OCI-LY1 (cell line): ENCODE results near the gene TCERG1L.

Experiments used
- H2AFZ ChIP-seq: fragments of 200-600 bp; sonication (generic), shearing (Covaris generic); 2 replicates; pipeline ENCODE4 v1.6.0; 2014; ENCODE audit warnings: antibody characterized with exemption, mild to moderate bottlenecking, low read length
- H3F3A ChIP-seq: fragments of 200-600 bp; sonication (generic), shearing (Covaris generic); 2 replicates; pipeline ENCODE4 v1.6.0; 2014; ENCODE audit warnings: mild to moderate bottlenecking, antibody characterized with exemption, low read length, moderate library complexity; ENCODE audit not compliant: insufficient read depth
- H3K27ac ChIP-seq: fragments of 200-600 bp; sonication (generic); 2 replicates; pipeline ENCODE4 v1.5.1; 2014; ENCODE audit warnings: low read length, mixed run types, mild to moderate bottlenecking, low read depth; ENCODE audit not compliant: poor library complexity, severe bottlenecking
- H3K27me3 ChIP-seq: fragments of 200-600 bp; sonication (generic); 2 replicates; pipeline ENCODE4 v1.6.0; 2014; ENCODE audit warnings: antibody characterized with exemption, mild to moderate bottlenecking, low read length, moderate library complexity; ENCODE audit not compliant: insufficient read depth
- H3K36me3 ChIP-seq: fragments of 200-600 bp; sonication (generic); 2 replicates; pipeline ENCODE4 v1.6.1; 2014; ENCODE audit warnings: mild to moderate bottlenecking, antibody characterized with exemption, low read length, moderate library complexity, mixed read lengths; ENCODE audit not compliant: insufficient read depth
- H3K4me1 ChIP-seq: fragments of 200-600 bp; sonication (generic); 2 replicates; pipeline ENCODE4 v1.5.1; 2014; ENCODE audit warnings: mild to moderate bottlenecking, low read length, moderate library complexity; ENCODE audit not compliant: insufficient read depth, severe bottlenecking
- H3K4me2 ChIP-seq: fragments of 200-600 bp; sonication (generic), shearing (Covaris generic); 2 replicates; pipeline ENCODE4 v1.6.1; 2014; ENCODE audit warnings: low read length
- H3K4me3 ChIP-seq: fragments of 200-600 bp; sonication (generic); 2 replicates; pipeline ENCODE4 v1.5.1; 2014; ENCODE audit warnings: low read length, low read depth, mild to moderate bottlenecking, mixed read lengths; ENCODE audit not compliant: poor library complexity, severe bottlenecking
- H3K79me2 ChIP-seq: fragments of 200-600 bp; shearing (Covaris generic); 2 replicates; pipeline ENCODE4 v1.6.1; 2016; ENCODE audit warnings: mixed run types, low read length, mixed read lengths; ENCODE audit not compliant: insufficient read depth
- H3K9ac ChIP-seq: fragments of 200-600 bp; sonication (generic), shearing (Covaris generic); 2 replicates; pipeline ENCODE4 v1.6.1; 2014; ENCODE audit warnings: mild to moderate bottlenecking, low read length, mixed read lengths
- H3K9me2 ChIP-seq: fragments of 200-600 bp; sonication (generic), shearing (Covaris generic); 2 replicates; pipeline ENCODE4 v1.6.1; 2014; ENCODE audit warnings: low read depth, mild to moderate bottlenecking, low read length, mixed read lengths
- H3K9me3 ChIP-seq: fragments of 200-600 bp; shearing (Covaris generic); 2 replicates; pipeline ENCODE4 v1.6.1; 2014; ENCODE audit warnings: low read length, mixed read lengths
- H4K20me1 ChIP-seq: fragments of 200-600 bp; sonication (generic), shearing (Covaris generic); 2 replicates; pipeline ENCODE4 v1.6.0; 2016; ENCODE audit warnings: mild to moderate bottlenecking, low read length; ENCODE audit not compliant: insufficient read depth
- CTCF ChIP-seq: fragments of 200-600 bp; sonication (generic), shearing (Covaris generic); IDR thresholded peaks from 2 replicates; pipeline ENCODE4 v1.5.1; 2017; ENCODE audit warnings: mild to moderate bottlenecking, antibody characterized with exemption, low read length, moderate library complexity, mixed read lengths
- EZH2 ChIP-seq: fragments of 200-600 bp; sonication (generic), shearing (Covaris generic); IDR thresholded peaks from 2 replicates; pipeline ENCODE4 v1.8.0; 2017; ENCODE audit warnings: borderline replicate concordance, mixed run types, mild to moderate bottlenecking, antibody characterized with exemption, low read length, moderate library complexity, mixed read lengths

The TCERG1L gene

GRCh38 chr10:131312478-131312836, 936 bp upstream of the TCERG1L start:
- Histone ChIP-seq H3K9me3 (no peaks in the 10 kb centered on the region), H3K9ac (no peak overlapping the region), H3K4me1 (no peaks in the 10 kb centered on the region), H4K20me1 (no peaks in the 10 kb centered on the region), H3F3A (no peaks in the 10 kb centered on the region), H3K27me3 (no peaks in the 10 kb centered on the region), H2AFZ (no peak overlapping the region), H3K36me3 (no peaks in the 10 kb centered on the region), H3K9me2 (no peaks in the 10 kb centered on the region), H3K79me2 (no peaks in the 10 kb centered on the region), H3K4me2 (no peak overlapping the region), H3K27ac (no peak overlapping the region), H3K4me3 (no peak overlapping the region)
- TF ChIP-seq EZH2 (no peak), CTCF (no peak)

GRCh38 chr10:131311402-131311660, 190 bp downstream of the TCERG1L start:
- Histone ChIP-seq H3K4me2 (no peak overlapping the region), H3K27me3 (no peaks in the 10 kb centered on the region), H4K20me1 (no peaks in the 10 kb centered on the region), H3K4me3 (no peak overlapping the region), H3K9me3 (no peaks in the 10 kb centered on the region), H3F3A (no peaks in the 10 kb centered on the region), H3K79me2 (no peaks in the 10 kb centered on the region), H3K27ac (no peak overlapping the region), H2AFZ (no peak overlapping the region), H3K4me1 (no peaks in the 10 kb centered on the region), H3K36me3 (no peaks in the 10 kb centered on the region), H3K9me2 (no peaks in the 10 kb centered on the region), H3K9ac (no peak overlapping the region)
- TF ChIP-seq CTCF (no peak), EZH2 (no peak)

GRCh38 chr10:131310551-131311401, 745 bp downstream of the TCERG1L start:
- Histone ChIP-seq H4K20me1 (no peaks in the 10 kb centered on the region), H3K27me3 (no peaks in the 10 kb centered on the region), H3K4me3 (no peak overlapping the region), H3K27ac (no peak overlapping the region), H3K9me3 (no peaks in the 10 kb centered on the region), H3K9me2 (no peaks in the 10 kb centered on the region), H3K4me2 (no peak overlapping the region), H3K4me1 (no peaks in the 10 kb centered on the region), H3K36me3 (no peaks in the 10 kb centered on the region), H2AFZ (no peak overlapping the region), H3K9ac (no peak overlapping the region), H3K79me2 (no peaks in the 10 kb centered on the region), H3F3A (no peaks in the 10 kb centered on the region)
- TF ChIP-seq EZH2 (no peak), CTCF (no peak)
